ENCODE measurements around the gene CCL13. TPM values are rescaled to one million over a fixed set of nuclear protein-coding genes. Genes with fewer than 3 reads are reported as not detected.
A peak's percentile ranks its signal among the peaks of the same experiment; 100 is the strongest.

The CCL13 gene
- total RNA-seq, 1 donor from 2014 or later, result not detected

DNA sequence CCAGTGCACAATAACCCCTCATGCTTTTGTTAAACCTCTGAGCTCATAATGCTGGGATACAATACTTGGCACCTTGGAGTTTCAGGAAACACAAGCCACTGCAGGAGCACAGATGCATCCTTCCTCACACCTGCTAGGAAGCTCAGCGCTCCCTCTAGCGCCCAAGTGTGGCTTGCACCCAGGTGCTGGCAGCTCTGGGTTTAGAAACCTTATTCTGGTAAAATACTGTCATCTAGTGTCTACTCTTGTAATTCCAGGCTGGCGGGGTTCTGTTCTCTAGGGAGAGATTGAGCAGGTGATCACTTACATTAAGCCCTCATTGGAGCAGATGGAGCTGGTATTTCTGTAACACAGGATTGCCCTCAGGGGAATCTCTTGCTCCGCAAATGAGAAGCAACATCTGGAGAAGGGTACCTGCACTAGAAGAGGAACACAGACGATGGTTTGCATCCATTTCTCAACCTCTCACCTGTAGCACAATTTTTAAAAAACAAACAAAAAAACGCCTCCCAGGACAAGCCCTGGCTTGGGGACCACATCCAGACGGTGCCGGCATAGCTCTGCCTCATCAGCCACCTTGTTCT lies 5.3 kb downstream of the CCL13 start:
- Histone ChIP-seq H3K27ac (no peak overlapping the region), H3K27me3 (no peaks in the 10 kb centered on the region), H3K4me3 (no peak overlapping the region), H3K9me3 (no peaks in the 10 kb centered on the region), H3K36me3 (no peaks in the 10 kb centered on the region), H3K4me1 (no peaks in the 10 kb centered on the region)
- DNase-seq (ENCODE audit: low spot score in 2 of 2), result peak; percentile 45 to 92
- TF ChIP-seq, protein P1, sequence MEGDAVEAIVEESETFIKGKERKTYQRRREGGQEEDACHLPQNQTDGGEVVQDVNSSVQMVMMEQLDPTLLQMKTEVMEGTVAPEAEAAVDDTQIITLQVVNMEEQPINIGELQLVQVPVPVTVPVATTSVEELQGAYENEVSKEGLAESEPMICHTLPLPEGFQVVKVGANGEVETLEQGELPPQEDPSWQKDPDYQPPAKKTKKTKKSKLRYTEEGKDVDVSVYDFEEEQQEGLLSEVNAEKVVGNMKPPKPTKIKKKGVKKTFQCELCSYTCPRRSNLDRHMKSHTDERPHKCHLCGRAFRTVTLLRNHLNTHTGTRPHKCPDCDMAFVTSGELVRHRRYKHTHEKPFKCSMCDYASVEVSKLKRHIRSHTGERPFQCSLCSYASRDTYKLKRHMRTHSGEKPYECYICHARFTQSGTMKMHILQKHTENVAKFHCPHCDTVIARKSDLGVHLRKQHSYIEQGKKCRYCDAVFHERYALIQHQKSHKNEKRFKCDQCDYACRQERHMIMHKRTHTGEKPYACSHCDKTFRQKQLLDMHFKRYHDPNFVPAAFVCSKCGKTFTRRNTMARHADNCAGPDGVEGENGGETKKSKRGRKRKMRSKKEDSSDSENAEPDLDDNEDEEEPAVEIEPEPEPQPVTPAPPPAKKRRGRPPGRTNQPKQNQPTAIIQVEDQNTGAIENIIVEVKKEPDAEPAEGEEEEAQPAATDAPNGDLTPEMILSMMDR (IDR thresholded peaks at IDR 0.05), result peak; percentile 98
- intact Hi-C loops (cut with DNase I), result loop anchor here (1.0 to 2.0 kb wide), 3 partner anchors 47 to 161 kb away; no protein-coding TSS in a partner anchor

DNA sequence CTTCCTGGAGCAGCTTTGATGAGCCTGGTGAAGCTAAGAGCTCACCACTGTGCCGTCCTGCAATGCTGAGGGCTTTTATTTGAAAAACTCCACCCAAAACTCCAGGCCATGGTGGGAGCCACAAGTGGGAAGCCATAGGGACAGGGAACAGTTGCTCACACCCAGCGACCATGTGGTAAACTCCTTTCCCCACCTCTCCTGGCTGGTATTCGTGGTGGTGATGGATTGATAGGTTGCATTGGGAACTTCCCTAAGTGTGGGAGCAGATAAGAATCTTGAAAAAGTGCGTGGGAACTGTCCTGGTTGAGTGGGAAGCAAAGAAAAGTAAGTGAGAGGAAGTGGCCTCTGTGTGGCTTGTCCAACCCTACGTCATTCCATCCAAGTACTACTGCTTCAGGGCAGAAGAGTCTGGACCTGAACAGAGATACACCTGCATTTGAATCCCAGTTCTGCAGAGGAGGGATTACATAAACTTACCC lies 6.9 kb downstream of the CCL13 start, which contains the start of gene CCL1:
Gene CCL1 (minus strand): TSS at position 51 of the 479 bp plus-strand sequence. CDS start 72 bp downstream, outside the sequence.
- H3K27me3 ChIP-seq, result no peaks in the 10 kb centered on the region
- no peaks in the 10 kb centered on the region for H3K36me3 ChIP-seq
- H3K4me1 ChIP-seq, result no peaks in the 10 kb centered on the region
- TF ChIP-seq, protein P1 (IDR thresholded peaks at IDR 0.05), result no peak
- no peaks in the 10 kb centered on the region for H3K9me3 ChIP-seq
- H3K27ac ChIP-seq, result no peak within 1 kb of the TSS
- intact Hi-C loops (cut with DNase I), result no loop called here
- DNase-seq (ENCODE audit: low spot score in 2 of 2), result no peak
- no peak within 1 kb of the TSS for H3K4me3 ChIP-seq

DNA sequence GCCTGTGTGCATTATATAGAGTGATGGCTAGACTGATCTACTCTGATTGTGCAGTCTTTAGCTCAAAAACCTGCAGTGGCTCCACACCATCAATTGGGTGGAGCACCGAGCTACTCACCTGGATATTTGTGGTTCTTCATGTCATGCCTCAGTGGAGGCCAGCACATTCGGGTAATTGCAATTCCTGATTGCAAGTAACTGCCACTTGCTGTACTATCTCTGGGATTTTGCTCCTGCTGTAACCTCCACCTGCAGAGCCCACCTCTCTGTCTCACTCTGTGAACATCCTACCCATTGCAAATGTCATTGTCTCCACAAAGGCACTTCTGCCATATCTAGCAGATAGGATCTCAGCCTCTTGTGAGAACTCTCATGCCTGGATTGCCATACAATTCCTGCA lies 8.5 kb downstream of the CCL13 start:
- intact Hi-C loops (cut with DNase I), result no loop called here
- TF ChIP-seq, protein P1 (IDR thresholded peaks at IDR 0.05), result no peak
- Histone ChIP-seq H3K36me3 (no peaks in the 10 kb centered on the region), H3K4me3 (no peak overlapping the region), H3K27ac (no peak overlapping the region), H3K9me3 (no peaks in the 10 kb centered on the region), H3K27me3 (no peaks in the 10 kb centered on the region), H3K4me1 (no peaks in the 10 kb centered on the region)
- DNase-seq (ENCODE audit: low spot score in 2 of 2), result no peak

DNA sequence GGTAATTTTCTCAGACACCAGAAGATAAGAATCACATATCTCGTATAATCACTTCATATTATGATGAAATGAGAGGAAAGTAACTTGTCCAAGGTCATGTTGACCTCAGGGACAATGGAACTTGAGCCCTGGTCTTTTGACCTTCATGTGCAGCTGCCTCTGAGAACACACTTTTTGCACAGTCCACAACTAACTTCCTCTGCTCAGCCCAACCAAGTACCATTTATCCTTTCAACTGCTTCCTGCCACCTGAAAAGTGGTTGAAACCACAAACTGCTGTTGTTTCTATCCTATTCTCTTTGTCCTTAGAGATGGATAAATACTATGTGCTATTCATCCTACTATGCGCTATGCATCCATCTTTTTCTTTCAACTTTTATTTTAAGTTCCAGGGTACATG lies 9.1 kb downstream of the CCL13 start:
- Histone ChIP-seq H3K27me3 (no peaks in the 10 kb centered on the region), H3K9me3 (no peaks in the 10 kb centered on the region), H3K36me3 (no peaks in the 10 kb centered on the region), H3K4me3 (no peak overlapping the region), H3K27ac (no peak overlapping the region), H3K4me1 (no peaks in the 10 kb centered on the region)
- DNase-seq (ENCODE audit: low spot score in 2 of 2), result no peak
- TF ChIP-seq, protein P1 (IDR thresholded peaks at IDR 0.05), result no peak
- intact Hi-C loops (cut with DNase I), result no loop called here

DNA sequence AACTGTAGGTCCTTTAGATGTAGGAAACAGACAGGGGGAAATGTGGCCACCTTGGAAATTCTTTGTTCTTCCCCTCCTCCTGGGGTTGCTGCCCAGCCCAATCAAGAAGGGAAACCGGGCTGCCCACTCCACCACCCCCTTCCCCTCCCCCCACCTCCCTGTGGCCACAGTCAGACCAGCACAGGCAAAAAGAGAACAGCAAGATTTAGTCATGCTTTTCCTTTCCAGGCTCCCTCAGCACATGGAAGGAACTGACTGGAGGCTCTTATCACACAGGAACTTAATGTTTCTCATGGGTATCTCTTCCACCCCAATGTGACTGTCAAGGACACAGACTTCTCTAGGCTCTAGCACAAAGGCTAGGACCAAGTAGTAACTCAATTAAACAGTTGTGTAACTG lies 9.7 kb downstream of the CCL13 start:
- intact Hi-C loops (cut with DNase I), result no loop called here
- Histone ChIP-seq H3K27ac (no peak overlapping the region), H3K4me1 (no peaks in the 10 kb centered on the region), H3K36me3 (no peaks in the 10 kb centered on the region), H3K4me3 (no peak overlapping the region), H3K9me3 (no peaks in the 10 kb centered on the region), H3K27me3 (no peaks in the 10 kb centered on the region)
- DNase-seq (ENCODE audit: low spot score in 2 of 2), result no peak
- TF ChIP-seq, protein P1 (IDR thresholded peaks at IDR 0.05), result no peak
